AG08396 (cell line): Measurements from ENCODE around the gene VOPP1.

Source experiments
- DNase-seq: peaks from one replicate; pipeline ENCODE4 v3.0.0; 2012; ENCODE audit warnings: low spot score, mixed read lengths

Gene VOPP1

DNA sequence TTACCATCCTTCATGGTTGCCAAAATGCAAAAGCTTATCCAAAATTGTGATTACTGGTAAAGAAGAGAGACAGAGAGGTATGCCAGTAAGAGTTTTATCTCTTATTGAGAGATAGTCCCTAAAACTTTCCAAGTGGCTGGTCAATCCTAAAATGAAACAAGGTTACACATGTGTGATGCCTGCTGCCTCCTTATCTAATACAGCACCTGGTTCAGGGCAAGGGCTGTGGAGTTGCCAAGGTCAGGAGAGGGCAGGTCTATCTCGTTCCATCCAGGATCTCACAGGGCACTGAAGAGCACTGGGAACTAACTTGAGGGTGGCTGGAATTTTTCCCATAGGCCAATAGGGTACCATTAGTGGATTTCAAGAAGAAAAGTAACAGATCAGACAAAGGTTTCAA lies 18.3 kb downstream of the VOPP1 start:
- DNase-seq: no peak

DNA sequence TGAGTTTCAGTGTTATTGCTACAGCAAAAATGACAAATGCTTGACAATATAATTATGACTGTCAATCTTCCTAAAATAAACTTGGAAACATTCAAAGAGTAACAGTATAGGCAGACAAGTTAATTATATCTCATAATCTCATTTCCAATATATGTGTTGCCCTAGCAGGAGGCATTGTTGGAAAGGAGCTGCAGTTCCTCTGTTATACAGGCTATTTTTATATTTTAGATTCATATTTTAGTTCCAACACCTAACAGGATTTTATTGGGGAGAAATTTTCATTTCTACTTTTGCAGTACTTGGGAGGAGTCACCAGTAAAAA lies 19.3 kb downstream of the VOPP1 start:
- DNase-seq: no peak

DNA sequence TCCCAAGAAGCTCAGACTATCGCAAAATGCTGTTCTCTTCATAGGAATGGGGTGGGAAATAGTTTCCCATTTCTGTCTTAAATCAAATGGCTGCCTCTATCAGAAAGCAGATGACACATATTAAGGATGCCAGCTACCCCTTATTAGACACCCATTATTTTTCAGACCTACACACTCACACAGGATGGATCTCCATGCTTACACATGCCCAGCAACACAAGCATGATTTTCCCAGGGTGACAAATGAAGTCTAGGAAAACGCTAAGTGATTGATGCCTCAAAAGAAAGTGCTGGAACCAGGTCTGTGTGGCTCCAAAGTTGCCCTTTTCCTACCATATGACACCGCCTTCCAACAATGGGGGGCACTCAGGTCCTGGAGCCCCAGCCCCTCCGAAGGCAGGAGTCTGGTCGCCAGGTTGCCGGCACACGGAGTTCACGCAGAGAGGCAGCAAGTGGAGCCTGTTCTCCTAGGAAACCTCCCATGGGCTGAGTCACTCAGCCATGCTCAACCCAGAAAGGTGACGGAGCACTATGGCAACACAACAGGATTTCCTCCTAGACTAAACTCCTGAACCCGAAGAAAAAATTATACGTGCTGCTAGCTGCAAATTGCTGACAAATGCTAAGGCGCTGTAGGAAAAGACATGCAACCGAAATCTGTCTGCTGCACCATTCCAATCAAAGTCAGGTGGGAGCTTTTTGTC lies 19.8 kb downstream of the VOPP1 start:
- peak; percentile 60 for DNase-seq

DNA sequence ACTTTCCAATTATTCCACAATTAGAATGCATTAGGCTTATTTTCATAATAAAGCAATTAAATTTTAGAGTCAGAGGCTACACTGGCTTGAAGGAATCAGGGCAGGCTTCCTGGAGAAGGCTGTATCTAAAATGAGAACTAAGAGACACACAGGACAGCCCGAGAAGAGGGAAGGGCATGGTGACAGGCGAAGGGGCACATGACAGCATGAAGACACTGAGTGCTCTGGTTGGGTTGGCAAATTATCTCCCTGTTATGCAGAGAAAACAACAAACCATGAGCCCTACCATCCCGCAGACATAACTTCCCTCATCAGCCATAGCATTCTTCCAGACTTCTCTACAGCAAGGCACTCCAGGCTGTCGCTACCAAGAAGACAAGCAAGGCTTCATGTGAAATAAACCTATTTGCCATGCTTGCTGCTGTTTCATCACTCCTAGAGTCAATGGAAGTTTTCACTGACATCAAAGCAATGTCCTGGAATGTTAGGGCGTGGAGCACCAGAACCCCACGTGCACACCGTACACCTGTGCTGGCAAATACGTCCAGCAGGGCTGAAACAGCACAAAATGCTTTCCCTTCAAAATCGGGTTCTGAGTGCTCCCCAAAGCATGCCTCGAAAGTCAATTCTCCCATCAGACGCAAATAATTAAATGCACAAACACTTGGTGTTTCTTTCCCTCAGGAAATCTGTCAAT lies 21.3 kb downstream of the VOPP1 start:
- DNase-seq: no peak

DNA sequence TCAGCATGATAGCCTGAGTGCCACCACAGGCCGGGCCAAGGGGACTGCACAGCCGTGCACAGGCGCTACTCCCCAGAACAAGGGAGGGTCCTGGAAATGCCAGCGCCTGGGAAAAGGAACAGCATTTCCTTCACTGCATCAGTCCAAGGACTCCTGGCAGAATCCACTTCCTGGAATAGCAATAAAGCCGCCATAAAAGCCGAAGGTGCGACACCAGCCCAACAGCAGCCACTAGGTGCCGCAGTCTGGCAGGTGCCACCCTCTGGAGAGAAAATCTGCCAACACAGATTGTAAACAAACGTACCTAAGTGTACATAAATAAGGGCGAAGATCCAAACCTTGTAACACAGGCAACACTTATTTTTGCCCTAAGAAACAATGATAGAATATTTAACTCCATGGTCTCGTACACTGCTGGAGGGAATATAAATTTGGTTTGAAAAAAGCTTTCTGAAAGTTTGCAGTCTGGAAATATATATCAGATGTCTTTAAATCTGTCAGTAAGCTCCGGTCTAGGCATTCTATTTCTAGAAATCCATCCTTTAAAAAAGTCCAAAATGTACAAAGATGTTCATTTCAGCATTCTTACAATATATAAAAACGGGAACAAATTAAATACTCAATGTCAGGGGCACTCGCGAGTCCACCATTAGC lies 22.2 kb downstream of the VOPP1 start:
- DNase-seq: no peak

DNA sequence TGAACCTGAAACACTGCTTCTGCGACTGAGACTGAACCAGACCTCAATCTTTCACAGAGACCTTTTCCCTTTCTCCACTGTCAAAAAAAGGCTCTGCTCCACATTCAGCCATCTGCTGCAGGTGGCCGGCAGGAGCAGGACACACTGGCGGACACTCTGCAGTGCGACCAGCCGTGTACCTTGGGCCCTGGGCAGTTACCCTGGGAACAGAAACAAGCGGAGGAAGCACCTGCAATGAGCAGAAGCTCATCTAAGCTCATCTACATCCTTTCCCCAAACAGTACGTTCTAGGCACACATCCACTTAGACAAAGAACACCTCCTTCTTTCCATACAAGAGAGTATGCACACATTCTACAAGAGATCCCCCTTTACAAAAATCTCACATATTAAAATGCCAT lies 22.8 kb downstream of the VOPP1 start:
- no peak for DNase-seq

DNA sequence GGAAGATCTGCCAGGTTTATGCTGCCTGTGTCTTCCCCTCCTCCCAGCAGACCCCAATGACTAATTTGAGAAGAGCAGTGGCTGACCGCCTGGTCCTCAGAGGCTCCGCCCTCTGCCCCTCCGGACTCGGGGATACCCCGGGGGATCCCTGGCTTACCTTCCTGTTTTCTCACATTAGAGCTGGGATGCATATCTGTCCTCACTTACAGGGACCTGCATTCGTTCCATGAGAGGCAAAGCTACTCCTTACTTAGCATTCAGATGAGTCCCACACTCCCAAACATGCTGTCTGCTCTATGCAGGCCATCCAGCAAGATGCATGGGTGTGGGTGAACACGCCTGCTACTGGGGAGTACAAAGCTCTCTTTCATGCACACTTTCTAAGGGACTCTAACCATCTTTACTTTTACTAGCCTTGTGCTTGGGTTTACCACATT lies 24.0 kb downstream of the VOPP1 start:
- DNase-seq: no peak

DNA sequence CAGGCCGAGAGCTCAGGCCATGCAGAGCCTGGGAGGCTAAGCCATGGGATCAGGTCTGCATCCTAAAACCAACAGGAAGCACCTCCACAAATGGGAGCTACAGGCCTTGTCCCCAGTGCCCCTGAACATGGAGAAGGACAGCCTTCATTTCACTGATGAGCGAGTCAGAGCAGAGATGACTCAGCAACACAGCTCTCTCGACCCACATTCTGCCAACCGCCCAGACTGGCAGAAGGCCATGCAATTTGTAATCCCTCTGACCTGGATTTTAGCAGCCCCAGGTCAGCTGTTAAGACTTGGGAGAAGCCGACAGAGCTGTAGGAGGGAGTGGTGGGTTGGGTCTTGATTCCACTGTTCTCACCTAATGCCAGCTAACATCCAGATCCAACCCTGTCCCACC lies 25.5 kb downstream of the VOPP1 start:
- DNase-seq: peak; percentile 83

DNA sequence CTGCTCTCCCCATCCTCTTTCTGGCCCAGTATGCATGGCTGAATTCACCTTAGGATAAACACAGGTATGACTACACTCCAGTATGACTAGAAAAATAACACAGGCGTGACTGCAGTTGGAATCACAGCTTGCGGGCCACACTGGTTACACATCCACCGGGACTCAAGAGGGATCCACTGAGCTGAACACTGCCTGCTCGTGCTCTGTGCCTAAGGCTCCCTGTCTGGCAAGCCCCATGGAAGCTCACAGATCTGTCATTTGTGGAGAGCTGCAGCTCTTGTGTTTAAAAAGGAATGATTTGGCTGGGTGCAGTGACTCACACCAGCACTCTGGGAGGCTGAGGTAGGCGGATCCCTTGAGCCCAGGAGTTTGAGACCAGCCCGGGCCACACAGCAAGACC lies 26.8 kb downstream of the VOPP1 start:
- peak; percentile 57 for DNase-seq

DNA sequence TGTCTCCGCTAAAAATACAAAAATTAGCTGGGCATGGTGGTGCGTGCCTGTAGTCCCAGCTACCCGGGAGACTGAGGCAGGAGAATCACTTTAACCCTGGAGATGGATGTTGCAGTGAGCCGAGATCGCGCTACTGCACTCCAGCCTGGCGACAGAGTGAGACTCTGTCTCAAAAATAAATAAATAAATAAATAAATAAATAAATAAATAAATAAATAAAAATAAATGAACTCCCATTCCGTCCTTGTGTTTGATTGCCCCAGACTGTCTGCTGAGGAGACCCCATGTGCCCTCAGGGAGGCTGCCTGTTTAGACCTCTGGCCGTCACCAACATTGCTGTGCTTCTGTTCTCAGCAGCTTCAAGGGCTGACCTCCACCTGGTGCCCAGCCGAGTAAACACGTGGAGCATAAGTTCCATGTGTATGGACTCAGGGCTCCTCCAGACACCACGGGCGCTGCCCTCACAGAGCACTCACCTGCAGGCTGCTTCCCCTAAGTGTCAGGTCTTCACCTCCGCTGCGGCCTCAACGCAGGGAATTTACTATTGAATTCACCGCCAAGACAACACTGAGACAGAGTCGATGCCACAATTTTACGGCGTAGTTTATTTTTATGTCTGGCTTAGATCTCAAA lies 32.0 kb downstream of the VOPP1 start:
- no peak for DNase-seq

DNA sequence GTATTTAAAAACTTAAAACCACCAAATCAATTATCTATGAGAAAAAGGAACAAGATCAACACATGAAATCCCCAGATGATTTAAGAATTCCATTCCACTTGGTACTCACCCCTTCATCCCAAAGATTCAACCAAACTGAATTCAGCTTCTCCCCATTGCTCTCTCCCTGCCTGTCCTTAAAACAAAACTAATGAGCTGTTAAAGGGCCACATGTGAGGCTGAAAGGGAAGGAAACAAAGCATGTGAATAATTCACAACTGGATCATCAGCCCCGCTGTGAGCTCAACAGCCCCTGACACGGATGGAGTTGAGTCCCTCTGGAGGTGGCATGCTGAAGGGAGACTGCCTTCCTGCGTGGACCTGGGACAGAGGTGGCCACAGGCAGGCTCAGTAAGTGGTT lies 32.9 kb downstream of the VOPP1 start:
- DNase-seq: no peak

DNA sequence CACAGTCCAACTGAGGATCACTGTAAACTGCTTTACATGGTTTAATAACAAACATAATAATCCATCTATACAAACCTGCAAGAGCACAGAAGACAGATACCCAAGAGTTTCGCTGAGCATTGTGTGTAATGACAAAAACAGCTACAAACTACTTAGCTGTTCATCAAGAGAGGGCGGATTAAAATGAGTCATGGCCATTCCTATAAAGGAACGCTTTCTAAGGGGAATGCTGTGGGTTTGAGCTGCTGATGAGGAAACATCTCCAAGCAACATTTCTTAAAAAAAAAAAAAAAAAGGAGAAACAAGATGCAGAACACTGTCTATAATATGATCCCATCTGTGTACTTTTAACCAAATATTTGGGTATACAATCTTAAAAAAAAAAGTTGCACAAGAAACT lies 33.8 kb downstream of the VOPP1 start:
- DNase-seq: peak; percentile 81

DNA sequence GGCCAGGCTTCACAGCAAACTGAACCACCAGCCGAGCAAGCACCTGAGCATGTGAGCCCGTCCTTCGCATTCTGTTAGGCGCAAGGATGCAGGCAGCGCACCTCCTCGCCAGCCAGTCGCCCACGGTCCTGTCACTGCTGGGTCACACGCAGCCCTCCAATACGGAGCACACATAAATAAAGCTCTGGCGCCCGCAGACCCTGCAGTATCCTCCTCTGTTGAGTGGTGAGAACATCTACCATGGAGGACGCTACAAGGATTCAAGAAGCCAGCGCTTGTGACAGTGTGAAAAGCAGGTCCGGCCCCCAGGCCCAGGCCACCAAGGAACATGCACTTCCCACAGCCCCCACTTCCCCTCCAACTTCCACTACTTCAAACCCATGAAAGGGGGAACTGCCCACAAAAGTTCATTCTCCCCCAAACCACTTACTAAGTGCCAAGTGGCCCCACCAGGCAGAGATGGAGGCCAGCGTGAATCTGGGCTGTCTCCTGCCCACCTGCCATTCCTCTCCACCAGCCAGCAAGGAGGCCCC lies 34.8 kb downstream of the VOPP1 start:
- no peak for DNase-seq

DNA sequence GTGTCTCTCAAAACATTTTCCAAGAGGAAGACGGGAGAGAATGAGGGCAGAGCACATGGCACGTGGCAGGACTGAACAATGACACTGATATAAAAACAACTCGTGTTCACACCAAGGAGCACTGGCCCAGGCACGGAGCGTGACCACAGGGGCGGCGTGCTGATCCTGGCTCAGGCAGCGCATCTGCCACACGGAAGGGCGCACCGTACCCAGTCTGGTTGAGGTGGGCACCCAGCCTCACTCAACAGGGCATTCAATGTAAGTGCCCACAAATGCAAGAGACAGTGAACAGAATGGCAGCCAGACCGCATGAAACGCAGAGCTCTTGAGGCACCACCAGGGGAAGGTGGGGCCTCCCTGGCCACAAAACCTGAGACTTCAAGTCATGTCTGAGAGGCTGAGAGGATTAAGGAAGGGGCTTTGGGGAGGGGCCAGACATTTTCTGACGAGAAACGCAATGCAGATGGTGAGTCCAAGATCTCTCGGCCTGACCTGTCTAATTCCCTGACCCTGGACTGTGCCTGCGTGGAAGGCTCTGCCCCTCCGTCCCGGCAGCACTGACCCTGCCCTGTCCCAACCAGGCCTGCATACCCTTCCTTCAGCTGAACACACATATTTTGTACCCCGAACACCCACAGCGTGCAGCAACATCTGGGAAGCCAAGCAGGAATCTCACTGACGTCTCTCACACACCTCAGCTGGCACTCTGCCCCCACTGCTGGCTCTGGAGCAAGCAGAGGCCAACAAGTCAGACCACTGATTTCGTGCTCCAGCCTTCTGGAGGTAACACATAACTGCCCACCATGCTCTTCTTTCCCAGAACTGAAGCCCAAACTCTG lies 35.5 kb downstream of the VOPP1 start:
- DNase-seq: no peak

DNA sequence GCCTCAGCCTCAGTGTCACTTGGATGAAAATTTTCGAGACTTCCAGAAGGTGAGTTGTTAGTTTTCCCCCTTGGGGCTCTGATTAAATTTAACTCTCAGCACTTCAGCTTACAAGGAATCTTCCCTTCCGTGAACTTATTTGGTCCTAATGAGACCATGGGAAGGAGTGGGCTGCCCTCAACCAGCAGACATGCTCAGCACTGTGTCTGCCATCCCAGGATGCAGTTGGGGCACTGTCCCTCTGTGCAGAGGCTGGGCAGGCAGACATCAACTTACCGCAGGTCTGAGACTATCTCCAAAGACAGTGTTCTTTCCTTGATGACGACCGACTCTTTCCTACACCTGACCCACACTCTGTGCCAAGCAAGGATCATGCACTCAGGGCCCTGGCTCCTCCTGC lies 36.7 kb downstream of the VOPP1 start:
- no peak for DNase-seq

DNA sequence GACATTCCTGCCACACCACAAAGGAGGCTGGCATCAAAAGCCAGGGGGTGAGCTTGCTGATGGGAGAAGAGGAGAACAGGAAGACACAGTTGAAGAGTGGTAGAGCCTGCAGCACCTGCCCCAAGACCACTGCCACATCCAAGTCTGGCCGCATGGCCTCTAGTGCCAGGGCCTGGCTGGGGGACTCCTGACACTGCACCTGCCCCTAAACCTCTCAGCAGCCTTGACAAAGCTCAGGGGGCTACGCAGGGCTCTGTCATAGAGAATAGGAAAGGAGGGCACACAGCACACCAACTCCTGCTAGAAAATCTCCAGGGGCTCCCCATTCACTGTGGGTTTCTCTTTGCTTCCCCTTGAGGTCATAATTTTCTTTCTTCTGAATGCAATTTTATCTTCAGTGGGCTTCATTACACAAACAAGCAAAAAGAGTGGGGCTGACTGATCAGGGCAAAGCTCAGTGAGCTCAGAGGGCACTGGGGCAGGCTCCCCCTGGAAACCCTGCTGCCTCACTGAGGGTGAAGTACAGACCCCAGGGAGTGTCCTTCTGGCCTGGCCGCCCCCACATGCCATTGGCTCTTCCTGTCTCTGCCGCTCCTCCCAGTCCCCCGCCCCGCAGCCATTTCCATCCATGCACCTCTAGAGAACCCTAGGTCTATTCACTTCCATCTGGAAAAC lies 37.2 kb downstream of the VOPP1 start:
- no peak for DNase-seq

DNA sequence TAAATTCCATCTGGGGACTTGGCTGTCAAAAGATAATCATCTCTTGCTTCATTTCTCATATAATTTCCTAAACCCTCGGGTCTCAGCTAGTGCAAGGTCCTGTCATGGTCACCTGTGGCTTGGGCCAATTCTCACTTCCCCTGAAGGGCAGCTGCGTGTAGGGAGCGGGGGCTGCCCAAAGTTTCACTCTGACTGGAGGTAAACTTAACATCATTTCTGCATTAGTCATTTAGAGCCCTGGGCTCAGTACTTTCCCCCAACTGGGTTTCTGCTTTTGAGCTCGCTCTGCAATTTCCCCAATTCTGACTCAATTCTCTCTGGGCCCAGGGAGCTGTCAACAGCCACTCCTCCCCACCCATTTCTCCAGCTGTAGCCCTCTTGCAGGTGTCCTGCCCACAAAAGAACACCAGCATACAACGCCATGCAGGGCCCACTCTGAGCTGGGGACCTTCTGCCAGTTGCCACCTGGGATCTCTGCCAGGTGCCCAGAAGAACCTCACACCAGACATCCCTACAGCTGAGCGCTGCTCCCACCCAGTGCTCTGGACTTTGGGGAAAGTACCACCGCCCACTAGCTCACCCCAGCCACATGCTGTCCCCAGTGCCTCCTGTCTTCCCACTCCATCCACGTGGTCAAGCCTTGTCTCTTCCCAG lies 37.9 kb downstream of the VOPP1 start:
- DNase-seq: peak; percentile 73

DNA sequence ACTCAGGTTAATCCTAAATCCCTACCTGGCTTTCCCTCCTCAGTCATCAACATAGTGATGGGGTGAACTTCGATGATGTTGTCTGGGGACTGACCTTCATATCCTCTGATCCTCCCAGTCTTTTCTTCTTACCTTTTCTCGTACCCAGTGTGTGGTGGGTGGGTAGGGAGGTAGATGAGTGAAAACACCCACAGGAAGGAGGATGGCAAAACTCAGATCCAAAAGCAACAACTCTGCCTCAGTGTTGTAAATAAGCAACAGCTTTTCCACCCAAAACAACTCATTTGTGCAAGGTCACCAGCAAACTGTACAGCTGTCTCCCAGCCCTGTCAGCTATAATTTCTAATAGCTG lies 38.6 kb downstream of the VOPP1 start:
- DNase-seq: no peak

DNA sequence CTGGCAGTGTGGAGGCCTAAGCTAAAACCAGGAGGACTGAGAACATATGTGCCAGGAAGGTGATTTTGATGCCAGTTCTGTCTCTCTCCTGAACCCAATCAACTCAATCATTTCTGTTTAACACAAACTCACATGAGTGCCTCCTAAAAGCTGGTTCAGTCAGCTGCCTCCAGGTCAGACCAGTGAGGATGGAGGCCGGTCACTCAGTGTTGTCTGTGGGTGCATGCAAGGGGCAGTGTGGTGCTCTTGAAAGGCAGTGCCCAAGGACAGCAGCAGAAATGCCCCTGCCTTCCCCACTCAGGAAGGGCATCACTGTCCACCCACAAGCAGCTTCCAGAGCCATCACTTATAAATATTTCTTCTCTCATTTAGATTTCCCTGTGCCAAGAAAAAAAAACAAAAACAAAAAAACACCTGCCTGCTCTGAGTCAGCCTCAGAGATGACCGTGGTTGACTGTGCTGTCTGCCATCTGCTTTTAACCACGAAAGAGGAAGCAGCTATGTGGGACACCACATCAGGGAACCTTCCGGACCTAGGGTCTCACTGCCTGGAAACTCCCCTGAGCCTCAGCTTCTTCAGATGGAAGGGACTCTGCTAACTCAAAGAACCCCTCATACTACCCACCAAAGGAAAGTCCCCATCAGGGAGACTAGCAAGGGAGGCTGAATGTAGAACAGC lies 39.1 kb downstream of the VOPP1 start:
- DNase-seq: peak; percentile 47
